Right lobe of liver (tissue), 6 donors: ENCODE data around the gene ABCF2. TPM values are rescaled to one million over a fixed set of nuclear protein-coding genes. Genes with fewer than 3 reads are reported as not detected.

Source experiments
- ATAC-seq, 4 donors: fragments of 200-7000 bp; cut with Tn5 transposase; one replicate each; pipeline ENCODE4 v1.9.1; 2020; ENCODE audit warnings: mild to moderate bottlenecking in 4 of 4, moderate library complexity in 4 of 4
- DNase-seq, 3 donors: peaks; one replicate each; pipeline ENCODE4 v3.0.0-alpha.2; 2020
- H3K27ac ChIP-seq, 3 donors: fragments of 200-600 bp; one replicate each; pipeline ENCODE4 v1.8.0; 2022
- H3K27me3 ChIP-seq, 2 donors: fragments of 200-600 bp; one replicate each; pipeline ENCODE4 v1.8.0; 2022
- H3K36me3 ChIP-seq, 4 donors: fragments of 200-600 bp; sonication (generic) in 1 of 4; one replicate each; pipeline versions ENCODE4 v1.5.1 to v1.8.0; 2017 to 2022; ENCODE audit warnings: control low read depth in 1 of 4
- H3K4me1 ChIP-seq, 4 donors: fragments of 200-600 bp; sonication (generic) in 1 of 4; one replicate each; pipeline versions ENCODE4 v1.5.1 to v1.8.0; 2017 to 2022; ENCODE audit warnings: control low read depth in 1 of 4
- H3K4me3 ChIP-seq, 3 donors: fragments of 200-600 bp; one replicate each; pipeline ENCODE4 v1.8.0; 2022
- H3K9me3 ChIP-seq, 4 donors: fragments of 200-600 bp; sonication (generic) in 1 of 4; one replicate each; pipeline versions ENCODE4 v1.5.1 to v1.8.0; 2017 to 2022; ENCODE audit warnings: control low read depth in 1 of 4
- CTCF ChIP-seq, 4 donors: fragments of 200-600 bp in 3 of 4; fragments of 450-650 bp in 1 of 4; IDR thresholded peaks; one replicate each; pipeline versions ENCODE4 v1.5.1 to v1.8.0; 2016 to 2022; ENCODE audit warnings: antibody characterized with exemption in 4 of 4, mild to moderate bottlenecking in 2 of 4
- POLR2A ChIP-seq: fragments of 450-650 bp; IDR thresholded peaks from one replicate; pipeline ENCODE4 v1.6.1; 2017; ENCODE audit warnings: antibody characterized with exemption, mild to moderate bottlenecking
- WGBS: methylation state at CpG from one replicate; pipeline ENCODE4 v1.1.6; 2018; ENCODE audit warnings: low coverage, low lambda C conversion rate; ENCODE audit not compliant: insufficient coverage; ENCODE audit errors: missing lambda C conversion rate; 5-methylcytosine and 5-hydroxymethylcytosine counted together
- intact Hi-C, 2 donors: fragments of 100-400 bp; cut with DNase I; formaldehyde crosslinking; loops; one replicate each; pipeline versions ENCODE4 v1.11.2 to v1.14.1; 2022
- total RNA-seq, 6 experiments: library from RNA; depleted of rRNA in 2 of 6; stranded (reverse); fragments of >200 nt in 2 of 6; fragmentation: NEBNext Ultra II Directional in 3 of 6; extraction: Animal tissue kit (Norgen Biotek cat#: 25700) in 3 of 6; gene quantifications; one replicate each; pipeline versions ENCODE4 v1.1.0 to v1.2.4, GENCODE V29; 2016 to 2023
- donor health status: DM: no; HTN: yes; CAD: no.
- donor health status: DM: no; HTN: no; CAD: no.
- donor health status: DM: no; HTN: no; CAD: no.
- donor health status: DM: no; HTN: yes; CAD: no.
- donor health status: DM: no; HTN: yes; CAD: no.

The ABCF2 gene
- total RNA-seq, 6 experiments from 2014 or later: 7.3 to 22.3 (median 11.4) TPM

- intact Hi-C loops: no loop called here
- H3K9me3 ChIP-seq: no peaks in the 10 kb centered on the region
Measured at GRCh38 chr7:151223728-151224127, 3.3 kb downstream of the ABCF2 start.

GRCh38 chr7:151218170-151218569 is 8.8 kb downstream of the ABCF2 start:
- Histone ChIP-seq H3K4me3 (no peak overlapping the region), H3K9me3 (no peaks in the 10 kb centered on the region), H3K4me1 (no peaks in the 10 kb centered on the region), H3K27me3 (no peaks in the 10 kb centered on the region), H3K27ac (no peak overlapping the region), H3K36me3 (peaks cover 0 to 90% (median 34%) of the 10 kb centered on the region in 4 donors)
- ATAC-seq (no peak), DNase-seq (no peak)
- TF ChIP-seq CTCF (IDR thresholded peaks at IDR 0.05) (no peak), POLR2A (no peak)
- WGBS: 92% methylated on average over 4 of the region's 9 CpGs
- intact Hi-C loops: no loop called here

More at GRCh38 chr7:151223728-151224127, 3.3 kb downstream of the ABCF2 start:
- WGBS: no CpG with 5 or more reads among the region's 14 CpGs
- H3K4me3 ChIP-seq: no peak overlapping the region
- TF ChIP-seq POLR2A (no peak), CTCF (IDR thresholded peaks at IDR 0.05) (no peak)
- no peak overlapping the region for H3K27ac ChIP-seq
- peaks cover 0 to 56% (median 22%) of the 10 kb centered on the region in 4 donors for H3K36me3 ChIP-seq
- H3K27me3 ChIP-seq: no peaks in the 10 kb centered on the region
- peaks cover 0 to 14% (median 5%) of the 10 kb centered on the region in 4 donors for H3K4me1 ChIP-seq
- no peak for ATAC-seq
- no peak for DNase-seq

GRCh38 chr7:151215396-151215795 is 11.6 kb downstream of the ABCF2 start:
- Histone ChIP-seq H3K36me3 (peaks cover 0 to 67% (median 26%) of the 10 kb centered on the region in 4 donors), H3K27me3 (no peaks in the 10 kb centered on the region), H3K9me3 (no peaks in the 10 kb centered on the region), H3K4me3 (no peak overlapping the region), H3K4me1 (no peaks in the 10 kb centered on the region), H3K27ac (no peak overlapping the region)
- ATAC-seq (no peak), DNase-seq (no peak)
- intact Hi-C loops: no loop called here
- whole genome bisulfite sequencing: 92% methylated on average over 4 of the region's 5 CpGs
- no peak for TF ChIP-seq POLR2A
- TF ChIP-seq CTCF (IDR thresholded peaks at IDR 0.05): no peak

- DNase-seq (no peak), ATAC-seq (no peak)
- Histone ChIP-seq H3K27ac (no peak overlapping the region), H3K36me3 (peaks cover 0 to 56% (median 21%) of the 10 kb centered on the region in 4 donors), H3K4me1 (no peaks in the 10 kb centered on the region), H3K27me3 (no peaks in the 10 kb centered on the region), H3K4me3 (no peak overlapping the region), H3K9me3 (no peaks in the 10 kb centered on the region)
- intact Hi-C loops: no loop called here
- TF ChIP-seq CTCF (IDR thresholded peaks at IDR 0.05) (no peak), POLR2A (no peak)
- whole genome bisulfite sequencing: no CpG with 5 or more reads among the region's 3 CpGs
Measured at GRCh38 chr7:151213826-151214225, 13.2 kb downstream of the ABCF2 start.

- no peaks in the 10 kb centered on the region for H3K9me3 ChIP-seq
- TF ChIP-seq CTCF (IDR thresholded peaks at IDR 0.05) (no peak), POLR2A (no peak)
- no peak for DNase-seq
- H3K4me3 ChIP-seq: no peak overlapping the region
- no peak overlapping the region for H3K27ac ChIP-seq
- peaks cover 0 to 44% (median 15%) of the 10 kb centered on the region in 4 donors for H3K36me3 ChIP-seq
- no peaks in the 10 kb centered on the region for H3K4me1 ChIP-seq
- intact Hi-C loops: no loop called here
- H3K27me3 ChIP-seq: no peaks in the 10 kb centered on the region
- no peak for ATAC-seq
- 85% methylated on average over 5 of the region's 5 CpGs for WGBS
Measured at GRCh38 chr7:151212626-151213025, 14.4 kb downstream of the ABCF2 start.
